ENCODE results near the gene SMG6.
"Not testable (repeated sequence)": the region's sequence is repeated elsewhere in the genome, so short reads cannot be mapped to it uniquely, and the experiment has no call there.

SMG6 gene

DNA sequence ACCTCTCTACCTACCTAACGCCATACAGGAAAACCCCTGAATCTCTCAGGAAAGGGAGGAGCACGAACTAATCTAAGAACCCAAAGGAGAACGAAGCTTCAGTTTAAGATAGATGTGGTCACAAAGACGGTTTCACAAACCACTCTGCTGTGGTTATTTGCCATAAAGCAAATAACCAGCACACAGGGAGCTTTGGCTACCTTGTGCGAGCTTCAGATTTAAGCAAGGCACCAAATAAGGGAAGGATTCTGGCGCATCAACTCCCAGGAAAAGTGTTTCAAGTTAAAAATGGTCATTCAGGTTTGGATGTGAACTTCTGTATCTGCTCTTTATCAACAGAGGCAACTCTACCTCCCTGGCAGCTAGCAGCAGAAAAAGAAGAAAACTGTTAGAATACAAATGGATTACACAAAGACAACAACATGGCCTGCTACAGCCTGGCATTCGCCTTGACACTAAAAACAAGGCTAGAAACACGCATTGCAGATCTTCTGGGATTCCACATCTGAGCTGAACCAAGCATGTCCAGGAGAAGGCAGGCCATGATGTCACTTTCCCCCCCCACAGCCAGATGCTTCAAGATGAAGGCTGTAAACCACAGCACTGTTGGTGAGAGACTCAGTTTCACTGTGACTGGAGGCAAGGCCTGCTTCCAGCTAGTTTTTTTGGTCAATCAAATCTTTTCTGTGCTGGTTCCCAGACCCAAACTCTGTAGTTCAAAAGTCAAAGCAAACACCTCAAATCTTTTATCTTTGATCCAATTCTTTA, 43.6 kb downstream of the SMG6 start:
- DNase-seq, result no peak

DNA sequence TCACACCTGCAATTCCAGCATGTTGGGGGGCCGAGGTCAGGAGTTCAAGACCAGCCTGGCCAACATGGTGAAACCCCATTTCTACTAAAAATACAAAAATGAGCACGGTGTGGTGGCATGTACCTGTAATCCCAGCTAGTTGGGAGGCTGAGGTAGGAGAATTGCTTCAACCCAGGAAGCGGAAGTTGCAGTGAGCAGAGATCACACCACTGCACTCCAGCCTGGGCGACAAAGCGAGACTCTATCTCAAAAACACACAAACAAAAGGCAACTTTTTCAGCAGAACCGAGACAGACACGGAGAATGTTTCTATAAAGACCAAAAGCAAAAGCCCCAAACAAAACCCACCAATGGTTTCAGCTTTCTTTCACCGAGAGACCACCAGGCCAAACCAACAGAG, 44.8 kb downstream of the SMG6 start:
- not testable (repeated sequence) for DNase-seq

DNA sequence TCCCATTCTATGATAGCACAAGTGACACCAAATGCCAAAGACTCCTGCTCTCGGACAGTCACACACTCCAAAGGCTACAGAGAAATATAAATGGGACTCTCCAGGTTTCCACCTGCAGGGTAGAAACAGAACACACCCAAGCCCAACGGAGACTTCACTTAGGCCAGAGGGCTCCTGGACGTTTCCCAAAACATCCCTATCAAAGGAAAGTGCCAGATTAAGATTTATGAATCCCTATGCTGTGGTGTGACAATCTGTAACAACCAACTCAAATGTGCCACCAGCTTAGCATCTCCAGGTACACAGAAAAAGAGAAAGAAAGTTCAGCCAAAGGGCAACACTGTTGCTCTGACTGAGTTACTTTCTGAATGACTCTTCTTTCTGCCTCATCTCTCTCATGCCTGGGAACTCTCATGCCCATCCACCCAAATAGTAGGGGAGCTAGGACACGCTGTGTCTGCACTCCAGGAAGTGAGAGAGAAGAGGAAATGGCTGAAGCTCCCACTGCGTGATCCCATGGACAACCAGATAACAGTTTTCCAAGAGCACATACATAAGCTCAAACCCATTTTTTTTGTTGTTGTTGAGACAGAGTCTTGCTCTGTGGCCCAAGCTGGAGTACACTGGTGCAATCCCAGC, 49.7 kb downstream of the SMG6 start:
- DNase-seq, result no peak

GRCh38 chr17:2253362-2253761, 50.2 kb downstream of the SMG6 start:
- DNase-seq, result no peak

DNA sequence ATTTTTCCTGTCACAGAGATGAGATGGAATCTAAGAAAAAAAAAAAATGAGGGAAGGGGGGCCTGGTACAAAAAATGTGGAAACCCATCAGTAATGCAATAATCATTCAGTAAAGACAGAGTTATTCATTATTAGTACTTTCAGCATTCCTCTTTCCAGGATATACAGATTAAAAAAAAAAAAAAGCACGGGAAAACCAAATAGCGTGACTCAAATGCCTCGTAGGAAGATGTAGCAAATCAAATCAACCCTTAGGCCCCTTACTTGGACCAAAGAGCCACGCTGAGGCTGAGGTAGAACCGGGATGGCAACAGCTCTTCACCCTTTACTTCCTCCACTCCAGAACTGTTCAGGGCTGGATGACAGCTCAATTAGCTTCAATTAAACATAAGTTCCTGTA, 52.5 kb downstream of the SMG6 start:
- no peak for DNase-seq

DNA sequence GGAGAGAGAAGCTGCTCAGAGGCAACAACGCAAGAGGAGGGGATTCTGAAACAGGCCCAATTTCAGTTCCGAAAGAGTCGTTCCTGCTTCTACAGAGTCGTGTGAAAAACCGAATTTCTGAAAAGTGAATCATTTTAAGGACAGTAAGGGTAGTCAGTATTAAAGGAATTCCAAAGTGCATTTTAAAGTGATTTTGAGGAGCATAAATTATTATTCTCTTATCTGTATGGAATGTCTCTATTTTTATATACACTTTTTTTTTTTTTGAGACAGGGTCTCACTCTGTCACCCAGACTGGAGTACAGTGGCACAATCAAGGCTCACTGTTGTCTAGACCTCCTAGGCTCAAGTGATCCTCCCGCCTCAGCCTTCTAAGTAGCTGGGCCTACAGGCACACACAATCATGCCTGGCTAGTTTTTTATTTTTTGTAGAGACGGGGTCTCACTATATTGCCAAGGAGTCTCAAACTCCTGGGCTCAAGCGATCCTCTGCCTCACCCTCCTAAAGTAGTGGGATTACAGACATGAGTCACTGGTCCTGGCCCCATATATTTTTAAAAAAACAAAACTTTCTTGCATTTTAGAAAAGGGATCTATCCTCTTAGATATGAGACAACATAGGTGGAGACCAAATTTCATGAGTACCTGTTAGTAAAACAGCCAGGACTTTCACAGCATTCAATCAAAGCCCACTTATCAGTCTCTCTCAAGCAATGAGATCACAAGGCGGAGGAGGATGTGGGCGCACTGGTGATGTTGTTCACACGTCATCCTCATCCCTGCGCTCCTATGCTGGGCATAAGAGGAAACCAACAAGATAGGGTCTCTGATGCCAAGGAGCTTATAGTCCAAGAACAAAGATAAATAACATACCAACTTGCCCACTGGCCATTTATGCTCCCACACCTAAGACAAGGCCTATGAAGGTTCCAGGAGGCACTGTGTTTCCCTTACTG, 53.2 kb downstream of the SMG6 start:
- no peak for DNase-seq

DNA sequence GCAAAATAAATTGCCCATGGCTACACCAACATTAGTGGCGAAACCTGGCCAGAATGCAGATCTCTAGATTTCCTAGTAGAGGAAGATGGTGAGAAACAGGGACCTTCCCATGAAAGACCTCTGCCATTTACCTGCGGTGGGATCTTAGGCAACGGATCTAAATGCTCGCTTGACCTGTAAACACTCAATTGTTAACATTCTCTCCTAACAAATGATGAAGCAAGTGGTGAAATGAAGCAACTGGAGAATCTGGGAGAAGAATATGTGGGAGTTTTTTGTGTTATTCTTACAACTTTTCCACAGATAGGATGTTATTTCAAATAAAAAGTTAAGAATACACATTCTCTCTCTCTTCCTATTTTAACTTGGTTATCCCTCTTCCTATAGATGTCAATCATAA, 56.6 kb downstream of the SMG6 start:
- no peak for DNase-seq

DNA sequence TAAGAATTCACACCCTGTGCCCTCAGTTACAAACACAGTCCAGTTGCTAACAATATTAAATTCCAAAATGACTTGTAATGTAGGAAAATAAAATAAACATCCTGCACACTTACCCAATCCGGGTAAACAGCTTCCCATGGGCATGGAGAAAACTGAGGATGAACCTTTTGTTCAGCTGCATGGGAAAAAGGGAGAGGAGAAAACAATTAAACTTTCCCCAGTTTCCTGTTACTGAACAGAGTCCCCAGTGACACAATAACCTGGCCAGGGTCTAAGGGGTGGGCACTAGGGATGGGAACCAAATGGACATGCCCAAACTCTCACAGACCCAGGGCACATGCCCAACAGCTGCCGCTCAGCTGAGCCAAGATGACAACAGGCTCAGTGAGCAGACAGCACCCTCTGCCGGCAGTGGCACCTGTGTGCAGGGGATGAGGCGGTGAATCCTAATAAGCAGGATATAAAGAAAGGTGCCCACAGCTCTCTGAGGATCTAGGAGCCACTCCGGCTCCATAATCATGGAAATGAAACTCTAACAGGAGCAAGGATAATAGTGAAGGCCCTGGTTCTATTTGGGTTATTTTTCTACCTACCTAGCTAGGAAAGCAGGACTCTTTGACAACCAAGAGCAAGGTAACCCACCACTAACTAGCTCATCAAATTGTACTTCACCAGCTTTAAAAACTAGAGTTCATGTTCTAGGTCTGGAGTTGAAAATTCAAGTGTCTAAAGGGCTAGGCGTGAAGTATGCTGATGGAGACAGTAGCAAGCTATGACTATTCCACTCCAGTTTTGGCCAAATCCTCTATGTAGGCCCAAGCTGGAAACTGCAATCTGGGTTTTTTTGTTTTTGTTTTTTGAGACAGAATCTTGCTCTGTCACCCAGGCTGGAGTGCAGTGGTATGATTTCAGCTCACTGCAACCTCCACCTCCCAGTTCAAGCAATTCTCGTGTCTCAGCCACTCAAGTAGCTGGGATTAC, 58.8 kb downstream of the SMG6 start:
- peak; percentile 58 for DNase-seq

- DNase-seq, result no peak
These were observed 59.6 kb downstream of the SMG6 start for GRCh38 chr17:2243953-2244352.

DNA sequence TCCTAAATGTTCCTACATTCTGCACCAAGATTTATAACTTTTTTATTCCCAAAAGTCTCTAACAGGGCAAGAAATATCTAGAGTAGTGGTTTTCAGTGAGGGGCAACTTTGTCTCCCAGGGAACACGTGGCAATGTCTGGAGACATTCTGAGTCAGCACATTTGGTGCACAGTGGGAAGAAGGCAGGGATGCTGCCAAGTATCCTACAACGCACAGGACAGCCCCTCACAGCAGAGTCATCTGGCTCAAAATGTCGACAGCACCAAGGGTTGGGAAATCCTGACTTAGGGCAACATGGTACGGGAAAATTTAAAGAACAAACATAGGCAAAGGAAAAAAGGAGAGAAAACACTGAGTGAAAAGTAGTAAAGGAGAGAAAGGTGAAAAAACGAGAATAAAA, 61.8 kb downstream of the SMG6 start:
- DNase-seq, result no peak

DNA sequence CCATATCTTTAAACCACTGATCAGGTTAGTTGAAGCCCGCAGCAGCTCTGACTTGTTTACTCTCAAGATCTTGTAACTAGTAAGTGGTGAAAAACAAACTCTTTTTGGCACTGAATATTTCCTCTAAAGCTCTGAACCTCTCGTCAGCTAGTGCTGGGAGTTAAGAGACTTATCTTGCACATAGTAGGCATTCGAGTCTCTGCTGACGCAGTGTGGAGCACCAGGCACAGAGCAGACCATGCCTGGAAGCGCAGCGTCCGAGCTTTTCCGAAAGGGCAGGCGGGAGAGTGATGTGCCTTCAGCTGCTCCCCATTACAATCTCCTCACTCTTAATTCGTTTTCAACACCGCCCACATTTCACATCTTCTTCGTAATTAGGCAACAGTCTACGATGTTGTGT, 63.0 kb downstream of the SMG6 start:
- no peak for DNase-seq

- no peak for DNase-seq
These were observed 63.6 kb downstream of the SMG6 start for GRCh38 chr17:2239882-2240430.

- no peak for DNase-seq
These were observed 64.4 kb downstream of the SMG6 start for GRCh38 chr17:2239170-2239551.

- no peak for DNase-seq
These were observed 65.0 kb downstream of the SMG6 start for GRCh38 chr17:2238432-2239169.

GRCh38 chr17:2237950-2238349, 65.6 kb downstream of the SMG6 start:
- DNase-seq, result no peak

DNA sequence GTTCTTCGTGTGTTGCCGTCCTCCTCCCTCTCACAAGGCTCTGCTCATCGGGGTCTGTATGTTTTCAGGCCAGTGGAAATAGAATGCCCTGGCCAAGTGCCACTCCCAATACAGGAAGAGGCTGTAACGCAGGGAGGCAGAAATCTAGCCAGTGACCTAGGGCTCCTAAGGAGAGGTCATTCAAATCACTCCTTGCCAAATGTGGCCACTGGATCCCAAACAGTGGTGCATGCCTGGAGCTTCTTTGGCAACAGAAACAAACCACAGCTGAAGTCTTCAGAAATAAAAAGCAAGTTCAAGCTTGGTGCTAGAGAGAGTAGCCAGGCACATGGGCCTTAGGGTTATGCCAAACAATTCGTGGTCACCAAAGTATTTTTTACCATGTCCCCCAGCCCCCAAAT, 66.1 kb downstream of the SMG6 start:
- no peak for DNase-seq

DNA sequence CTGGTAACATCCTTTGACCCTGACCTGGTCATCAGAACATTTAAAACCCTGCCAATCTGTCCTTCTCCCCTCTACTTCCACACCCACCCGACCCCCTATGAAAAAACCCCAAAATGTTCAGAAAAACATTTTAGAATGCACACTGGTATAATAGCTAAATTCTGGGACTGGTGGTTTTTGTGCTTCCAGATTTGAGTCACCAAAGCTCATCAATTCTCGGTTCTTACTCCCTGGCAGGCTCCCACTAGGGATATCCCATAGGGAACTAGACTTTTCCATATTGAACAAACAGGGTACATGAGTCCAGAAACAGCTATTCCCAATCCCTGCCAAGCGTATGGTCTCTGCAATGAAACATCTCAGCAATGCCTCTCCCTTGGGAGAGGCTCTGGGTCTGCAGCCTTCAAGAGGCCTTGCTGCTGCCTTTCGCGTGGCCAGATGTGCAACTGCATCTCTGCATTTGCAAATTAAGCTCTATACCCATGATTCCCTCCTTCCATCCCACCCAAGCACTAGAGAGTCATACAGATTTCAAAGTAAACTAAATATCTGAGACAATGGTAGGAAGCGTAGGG, 67.7 kb downstream of the SMG6 start:
- no peak for DNase-seq

DNA sequence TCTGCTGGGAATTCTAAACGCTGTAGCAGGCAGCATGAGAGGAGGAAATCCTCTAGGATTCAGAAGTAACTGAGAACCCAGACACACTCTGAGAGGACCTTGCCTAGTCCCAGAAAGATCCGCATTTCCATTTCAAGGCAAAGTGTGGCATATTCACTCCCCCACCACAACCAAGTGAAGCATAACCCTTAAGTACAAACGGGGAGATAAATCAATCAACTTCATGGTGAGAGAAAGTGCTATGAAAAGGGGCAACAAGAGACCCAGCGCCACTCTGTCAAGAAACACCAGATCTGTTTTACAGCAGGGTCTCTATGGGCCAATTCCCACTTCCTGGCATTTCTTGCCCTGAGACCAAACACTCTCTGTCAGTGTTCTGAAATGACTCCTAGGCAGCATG, 68.3 kb downstream of the SMG6 start:
- no peak for DNase-seq

- no peak for DNase-seq
These were observed 70.1 kb downstream of the SMG6 start for GRCh38 chr17:2233441-2233947.

GRCh38 chr17:2232244-2232638, 71.3 kb downstream of the SMG6 start:
- DNase-seq, result no peak

DNA sequence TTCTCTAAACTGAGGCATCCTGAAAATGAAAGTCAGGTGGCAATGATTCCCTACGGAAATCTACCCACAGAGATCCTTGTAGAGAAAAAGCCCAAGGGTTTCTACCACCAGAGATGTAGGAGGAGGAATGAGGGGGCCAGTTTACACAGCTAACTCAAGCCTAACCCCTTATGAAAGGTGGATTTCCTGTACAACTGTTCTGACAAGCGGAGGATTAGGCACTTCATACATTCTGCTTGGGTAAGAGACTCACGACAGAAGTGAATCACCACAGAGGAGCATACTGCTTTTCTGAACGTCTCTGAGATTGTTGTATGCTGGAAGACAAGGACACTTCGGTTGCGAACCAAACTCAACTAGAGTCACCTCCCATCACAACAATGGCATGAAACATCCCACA, 72.7 kb downstream of the SMG6 start:
- DNase-seq, result no peak
